ENCODE data around the gene GIMAP8. TPM values are rescaled to one million over a fixed set of nuclear protein-coding genes. Genes with fewer than 3 reads are reported as not detected.

Gene GIMAP8
- total and polyA plus RNA-seq, 7 experiments from 2014 or later, result 13.8 to 69.7 (median 52.5) TPM

- H3K36me3 ChIP-seq (ENCODE audit: control insufficient read depth in 2 of 3, insufficient read depth in 3 of 3, low read length in 3 of 3), result peaks cover 0 to 21% (median 3%) of the 10 kb centered on the region in 3 experiments
- H3K27me3 Mint-ChIP-seq, result no peaks in the 10 kb centered on the region
- ChIA-PET CTCF (no interaction called here), POLR2A (no interaction called here)
- no peaks in the 10 kb centered on the region for H3K27me3 ChIP-seq (ENCODE audit: control insufficient read depth in 2 of 2, insufficient read depth in 2 of 2, low read length in 2 of 2)
- DNase-seq, result no peak
- intact Hi-C loops (cut with micrococcal nuclease), result no loop called here
- no peak overlapping the region for H3K4me3 ChIP-seq (ENCODE audit: low read length)
- H3K4me1 ChIP-seq (ENCODE audit: control insufficient read depth in 2 of 2, insufficient read depth in 2 of 2, low read length in 2 of 2), result no peaks in the 10 kb centered on the region
- H3K27ac Mint-ChIP-seq, result peak overlapping the region in 1 of 9 donors; percentile 6
- no peaks in the 10 kb centered on the region for H3K9me3 Mint-ChIP-seq
- H3K36me3 Mint-ChIP-seq, result peaks cover 0 to 12% (median 0%) of the 10 kb centered on the region in 5 donors
- H3K27ac ChIP-seq (ENCODE audit: low read depth, low read length), result no peak overlapping the region
- H3K4me1 Mint-ChIP-seq, result peaks cover 0 to 13% (median 4%) of the 10 kb centered on the region in 7 donors
- H3K9me3 ChIP-seq (ENCODE audit: control insufficient read depth in 2 of 3, low read length in 3 of 3), result no peaks in the 10 kb centered on the region
- H3K4me3 Mint-ChIP-seq, result no peak overlapping the region
- ATAC-seq, result no peak
These were observed 35.0 kb upstream of the GIMAP8 start for GRCh38 chr7:150415161-150416153.

- H3K27ac Mint-ChIP-seq, result no peak overlapping the region
- ATAC-seq, result no peak
- POLR2A ChIA-PET, result no interaction called here
These were observed 33.2 kb upstream of the GIMAP8 start for GRCh38 chr7:150417239-150417638.

DNA sequence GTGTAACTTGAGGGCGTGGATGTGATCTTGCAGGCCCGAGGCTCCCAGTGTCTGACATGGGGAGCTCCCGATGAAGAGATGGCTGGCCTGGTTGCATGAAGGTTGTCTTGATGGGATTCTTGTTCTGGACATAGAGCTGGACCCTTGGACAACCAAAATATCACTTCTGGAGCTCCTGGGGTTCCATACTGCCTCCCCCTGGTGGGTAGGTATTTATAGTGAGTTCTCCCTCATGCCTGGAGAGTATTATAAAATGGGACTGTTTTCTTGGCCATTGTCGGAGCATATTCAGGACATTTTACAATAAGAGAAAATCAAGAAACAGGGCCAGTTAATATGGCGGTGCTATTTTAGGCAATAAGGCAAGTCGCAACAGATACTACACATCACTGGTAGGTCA is 32.6 kb upstream of the GIMAP8 start:
- ATAC-seq, result no peak
- no peak overlapping the region for H3K27ac Mint-ChIP-seq

More at GRCh38 chr7:150417239-150417638, 33.2 kb upstream of the GIMAP8 start:
- H3K9me3 Mint-ChIP-seq, result no peaks in the 10 kb centered on the region
- H3K4me1 Mint-ChIP-seq, result peaks cover 7 to 25% (median 10%) of the 10 kb centered on the region in 7 donors
- CTCF ChIA-PET, result interaction anchor here (0.7 to 1.7 kb wide), 3 partner anchors 10 to 60 kb away, joined by 3 to 4 read pairs (median 3); a partner anchor contains a TSS
- Histone ChIP-seq H3K36me3 (ENCODE audit: control insufficient read depth in 2 of 3, insufficient read depth in 3 of 3, low read length in 3 of 3) (peaks cover 0 to 4% (median 0%) of the 10 kb centered on the region in 3 experiments), H3K4me3 (ENCODE audit: low read length) (no peak overlapping the region), H3K27me3 (ENCODE audit: control insufficient read depth in 2 of 2, insufficient read depth in 2 of 2, low read length in 2 of 2) (no peaks in the 10 kb centered on the region), H3K4me1 (ENCODE audit: control insufficient read depth in 2 of 2, insufficient read depth in 2 of 2, low read length in 2 of 2) (peaks cover 3 to 4% of the 10 kb centered on the region in 2 donors), H3K9me3 (ENCODE audit: control insufficient read depth in 2 of 3, low read length in 3 of 3) (no peaks in the 10 kb centered on the region), H3K27ac (ENCODE audit: low read depth, low read length) (no peak overlapping the region)
- no peak overlapping the region for H3K4me3 Mint-ChIP-seq
- peaks cover 0 to 4% (median 0%) of the 10 kb centered on the region in 5 donors for H3K36me3 Mint-ChIP-seq
- intact Hi-C loops (cut with micrococcal nuclease), result no loop called here
- DNase-seq, result no peak
- peaks cover 0 to 2% (median 0%) of the 10 kb centered on the region in 5 donors for H3K27me3 Mint-ChIP-seq

GRCh38 chr7:150420242-150420641 is 30.2 kb upstream of the GIMAP8 start:
- H3K9me3 ChIP-seq (ENCODE audit: control insufficient read depth in 2 of 3, low read length in 3 of 3), result no peaks in the 10 kb centered on the region
- Mint-ChIP-seq H3K36me3 (peaks cover 0 to 3% (median 0%) of the 10 kb centered on the region in 5 donors), H3K27me3 (peaks cover 0 to 4% (median 0%) of the 10 kb centered on the region in 5 donors), H3K27ac (peak overlapping the region in 2 of 9 donors; percentile 45 to 62), H3K4me3 (peak overlapping the region in 1 of 10 donors; percentile 66), H3K9me3 (no peaks in the 10 kb centered on the region), H3K4me1 (peaks cover 5 to 17% (median 8%) of the 10 kb centered on the region in 7 donors)
- H3K36me3 ChIP-seq (ENCODE audit: control insufficient read depth in 2 of 3, insufficient read depth in 3 of 3, low read length in 3 of 3), result no peaks in the 10 kb centered on the region
- intact Hi-C loops (cut with micrococcal nuclease), result loop anchor here (2.0 to 5.0 kb wide), 2 partner anchors 133 to 457 kb away; no protein-coding TSS in a partner anchor
- ATAC-seq (no peak), DNase-seq (no peak)
- no peak overlapping the region for H3K27ac ChIP-seq (ENCODE audit: low read depth, low read length)
- peaks cover 3 to 4% of the 10 kb centered on the region in 2 donors for H3K4me1 ChIP-seq (ENCODE audit: control insufficient read depth in 2 of 2, insufficient read depth in 2 of 2, low read length in 2 of 2)
- CTCF ChIA-PET, result interaction anchor here (0.6 to 1.1 kb wide), 3 partner anchors 15 to 742 kb away, joined by 3 to 4 read pairs (median 4); a partner anchor contains a TSS
- H3K4me3 ChIP-seq (ENCODE audit: low read length), result no peak overlapping the region
- POLR2A ChIA-PET, result interaction anchor here (1.0 to 1.5 kb wide), 2 partner anchors 14 to 99 kb away, joined by 3 to 5 read pairs; a partner anchor contains a TSS
- no peaks in the 10 kb centered on the region for H3K27me3 ChIP-seq (ENCODE audit: control insufficient read depth in 2 of 2, insufficient read depth in 2 of 2, low read length in 2 of 2)

More for the DNA sequence above, 32.6 kb upstream of the GIMAP8 start:
- no peak overlapping the region for H3K27ac ChIP-seq (ENCODE audit: low read depth, low read length)
- H3K4me1 ChIP-seq (ENCODE audit: control insufficient read depth in 2 of 2, insufficient read depth in 2 of 2, low read length in 2 of 2), result peaks cover 3 to 4% of the 10 kb centered on the region in 2 donors
- peaks cover 0 to 4% (median 0%) of the 10 kb centered on the region in 5 donors for H3K27me3 Mint-ChIP-seq
- H3K4me3 ChIP-seq (ENCODE audit: low read length), result no peak overlapping the region
- H3K9me3 ChIP-seq (ENCODE audit: control insufficient read depth in 2 of 3, low read length in 3 of 3), result no peaks in the 10 kb centered on the region
- H3K4me1 Mint-ChIP-seq, result peaks cover 7 to 23% (median 9%) of the 10 kb centered on the region in 7 donors
- no peaks in the 10 kb centered on the region for H3K36me3 ChIP-seq (ENCODE audit: control insufficient read depth in 2 of 3, insufficient read depth in 3 of 3, low read length in 3 of 3)
- no peak overlapping the region for H3K4me3 Mint-ChIP-seq
- intact Hi-C loops (cut with micrococcal nuclease), result no loop called here
- ChIA-PET CTCF (interaction anchor here (1.3 to 1.7 kb wide), 2 partner anchors 11 to 12 kb away, joined by 3 to 4 read pairs; a partner anchor contains a TSS), POLR2A (interaction anchor here (1.5 kb wide), 1 partner anchor 12 kb away, joined by 6 read pairs; a partner anchor contains a TSS)
- H3K36me3 Mint-ChIP-seq, result peaks cover 0 to 3% (median 0%) of the 10 kb centered on the region in 5 donors
- H3K9me3 Mint-ChIP-seq, result no peaks in the 10 kb centered on the region
- no peaks in the 10 kb centered on the region for H3K27me3 ChIP-seq (ENCODE audit: control insufficient read depth in 2 of 2, insufficient read depth in 2 of 2, low read length in 2 of 2)
- DNase-seq, result no peak

DNA sequence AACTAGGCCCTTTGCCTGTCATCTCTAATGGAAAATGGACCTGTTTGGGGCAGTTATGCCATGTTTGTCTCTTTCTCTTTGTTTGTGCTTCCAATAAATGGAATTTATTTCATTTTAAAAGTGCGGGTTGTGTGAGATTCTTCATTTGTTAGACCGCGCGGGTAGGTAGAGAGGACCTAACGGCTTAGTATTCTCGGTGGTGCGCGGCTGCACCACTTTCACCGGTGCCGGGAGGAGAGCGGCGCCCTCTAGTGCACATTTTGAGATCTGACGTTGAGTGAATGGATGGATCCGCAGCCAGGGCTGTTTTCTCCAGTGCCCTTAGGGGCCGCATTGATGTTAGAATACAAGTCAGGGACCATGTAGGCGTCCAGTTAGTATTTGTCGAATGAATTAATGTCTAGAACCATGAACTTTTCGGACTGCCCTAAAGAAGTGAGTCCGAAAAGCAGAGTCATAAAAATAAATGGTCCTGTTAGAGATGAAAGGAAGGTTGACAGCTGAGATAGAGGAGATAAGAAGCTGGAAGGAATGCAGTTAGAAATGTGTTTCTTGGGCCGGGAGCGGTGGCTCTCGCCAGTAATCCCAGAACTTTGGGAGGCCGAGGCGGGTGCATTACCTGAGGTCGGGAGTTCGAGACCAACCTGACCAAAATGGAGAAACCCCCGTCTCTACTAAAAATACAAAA is 29.3 kb upstream of the GIMAP8 start:
- POLR2A ChIA-PET, result interaction anchor here (0.8 to 1.8 kb wide), 3 partner anchors 14 to 26 kb away, joined by 4 to 6 read pairs (median 4); no protein-coding TSS in a partner anchor
- peak overlapping the region in 7 of 9 donors; percentile 18 to 78 (median 45) for H3K27ac Mint-ChIP-seq
- intact Hi-C loops (cut with micrococcal nuclease), result loop anchor here (1.0 to 5.0 kb wide), 6 partner anchors 16 to 456 kb away; partner anchors contain the start of gene ZNF775 (in 1 of the 2)

More for the DNA sequence above, 29.3 kb upstream of the GIMAP8 start:
- peaks cover 3 to 4% of the 10 kb centered on the region in 2 donors for H3K4me1 ChIP-seq (ENCODE audit: control insufficient read depth in 2 of 2, insufficient read depth in 2 of 2, low read length in 2 of 2)
- Mint-ChIP-seq H3K4me1 (peaks cover 5 to 17% (median 8%) of the 10 kb centered on the region in 7 donors), H3K4me3 (peak overlapping the region; percentile 16 to 75 (median 52)), H3K36me3 (peaks cover 0 to 3% (median 0%) of the 10 kb centered on the region in 5 donors), H3K9me3 (no peaks in the 10 kb centered on the region), H3K27me3 (peaks cover 0 to 6% (median 0%) of the 10 kb centered on the region in 5 donors)
- H3K9me3 ChIP-seq (ENCODE audit: control insufficient read depth in 2 of 3, low read length in 3 of 3), result no peaks in the 10 kb centered on the region
- DNase-seq, result peak; percentile 65 to 87 (median 81)
- CTCF ChIA-PET, result interaction anchor here (1.0 to 1.3 kb wide), 4 partner anchors 9 to 58 kb away, joined by 3 to 6 read pairs (median 4); no protein-coding TSS in a partner anchor
- no peak overlapping the region for H3K4me3 ChIP-seq (ENCODE audit: low read length)
- H3K27me3 ChIP-seq (ENCODE audit: control insufficient read depth in 2 of 2, insufficient read depth in 2 of 2, low read length in 2 of 2), result no peaks in the 10 kb centered on the region
- no peak overlapping the region for H3K27ac ChIP-seq (ENCODE audit: low read depth, low read length)
- H3K36me3 ChIP-seq (ENCODE audit: control insufficient read depth in 2 of 3, insufficient read depth in 3 of 3, low read length in 3 of 3), result no peaks in the 10 kb centered on the region
- ATAC-seq, result peak; percentile 99

All from naive thymus-derived CD4-positive, alpha-beta T cell (primary cell).